ENCODE results near the gene CAMP.

GRCh38 chr3:48190911-48191310 is 32.4 kb upstream of the CAMP start:
- no peak for TF ChIP-seq CSDC2 (CRISPR knock-in tag; IDR thresholded peaks at IDR 0.05)
- TF ChIP-seq ARNTL (CRISPR knock-in tag; IDR thresholded peaks at IDR 0.05; ENCODE audit: borderline replicate concordance, low read depth): no peak
- no peak for TF ChIP-seq CREB5 (CRISPR knock-in tag; IDR thresholded peaks at IDR 0.05; ENCODE audit: low read depth)
- no peak for TF ChIP-seq ZFP3 (CRISPR knock-in tag; IDR thresholded peaks at IDR 0.05)
- no peak for TF ChIP-seq PATZ1 (CRISPR knock-in tag; IDR thresholded peaks at IDR 0.05; ENCODE audit: borderline replicate concordance)
- no peak for TF ChIP-seq GLIS3 (CRISPR knock-in tag; IDR thresholded peaks at IDR 0.05)
